HG02642 (cell line): Measurements from ENCODE around the gene ABHD14A.

Source experiments
- ATAC-seq: cut with Tn5 transposase; IDR thresholded peaks from one replicate; pipeline ENCODE4 v1.9.1; 2021; ENCODE audit warnings: mild to moderate bottlenecking; ENCODE audit not compliant: unreplicated experiment, poor library complexity

ABHD14A gene

DNA sequence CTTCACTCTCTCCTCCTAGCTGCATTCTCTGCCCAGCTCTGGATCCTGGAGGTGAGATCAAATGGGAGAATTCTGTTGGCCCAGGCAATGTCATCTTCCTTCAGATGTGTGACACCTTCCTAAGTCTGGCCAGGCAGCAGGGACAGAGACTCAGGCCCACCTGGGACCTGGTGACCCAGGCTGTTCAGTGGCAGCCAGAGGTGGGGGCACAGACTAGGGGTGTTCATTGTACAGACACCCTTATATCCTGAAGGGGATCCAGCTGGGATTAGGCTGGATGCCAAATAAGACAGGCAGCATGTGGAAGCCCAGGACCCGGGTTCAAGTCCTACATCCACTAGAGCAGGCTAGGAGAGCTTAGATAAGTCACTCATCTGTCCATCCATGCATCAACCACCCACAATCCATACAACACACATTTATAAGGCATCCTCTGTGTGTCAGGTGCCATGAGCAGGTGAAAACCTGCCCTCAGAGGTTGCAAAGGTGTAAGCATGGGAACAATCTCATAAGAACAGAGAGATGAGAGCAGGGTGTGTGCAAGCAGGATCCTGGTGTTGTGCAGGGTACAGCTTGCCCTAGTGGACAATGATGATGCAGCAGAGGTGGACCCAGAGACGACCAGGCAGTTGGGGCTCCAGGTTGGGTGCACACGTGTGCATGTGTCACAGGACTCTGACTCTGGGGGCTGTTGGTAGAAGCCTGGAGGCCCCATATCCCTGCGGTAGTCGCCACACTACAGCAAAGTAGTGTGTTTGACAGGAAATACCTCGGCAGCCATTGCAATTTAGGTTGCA, 39.1 kb downstream of the ABHD14A start:
- no peak for ATAC-seq

DNA sequence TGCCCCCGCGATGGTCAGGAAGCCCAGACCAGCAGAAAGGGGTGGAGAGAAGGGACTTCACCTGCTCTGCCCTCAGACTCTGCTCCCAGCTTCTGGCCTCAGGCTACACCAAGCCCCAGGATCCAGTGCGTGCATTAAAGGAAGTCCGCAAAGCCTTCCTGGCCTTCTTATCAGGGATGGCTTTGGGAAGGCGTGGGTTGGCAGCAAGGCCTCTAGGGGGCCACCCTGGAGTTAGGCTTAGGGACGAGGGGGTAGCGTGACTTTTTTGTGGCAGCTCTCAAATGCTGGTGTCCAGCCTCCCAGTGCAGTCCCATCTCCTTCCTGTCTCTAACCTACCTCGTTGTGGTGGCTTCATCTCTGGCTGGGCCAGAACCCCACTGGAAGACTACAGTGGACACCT, 39.7 kb downstream of the ABHD14A start:
- no peak for ATAC-seq

DNA sequence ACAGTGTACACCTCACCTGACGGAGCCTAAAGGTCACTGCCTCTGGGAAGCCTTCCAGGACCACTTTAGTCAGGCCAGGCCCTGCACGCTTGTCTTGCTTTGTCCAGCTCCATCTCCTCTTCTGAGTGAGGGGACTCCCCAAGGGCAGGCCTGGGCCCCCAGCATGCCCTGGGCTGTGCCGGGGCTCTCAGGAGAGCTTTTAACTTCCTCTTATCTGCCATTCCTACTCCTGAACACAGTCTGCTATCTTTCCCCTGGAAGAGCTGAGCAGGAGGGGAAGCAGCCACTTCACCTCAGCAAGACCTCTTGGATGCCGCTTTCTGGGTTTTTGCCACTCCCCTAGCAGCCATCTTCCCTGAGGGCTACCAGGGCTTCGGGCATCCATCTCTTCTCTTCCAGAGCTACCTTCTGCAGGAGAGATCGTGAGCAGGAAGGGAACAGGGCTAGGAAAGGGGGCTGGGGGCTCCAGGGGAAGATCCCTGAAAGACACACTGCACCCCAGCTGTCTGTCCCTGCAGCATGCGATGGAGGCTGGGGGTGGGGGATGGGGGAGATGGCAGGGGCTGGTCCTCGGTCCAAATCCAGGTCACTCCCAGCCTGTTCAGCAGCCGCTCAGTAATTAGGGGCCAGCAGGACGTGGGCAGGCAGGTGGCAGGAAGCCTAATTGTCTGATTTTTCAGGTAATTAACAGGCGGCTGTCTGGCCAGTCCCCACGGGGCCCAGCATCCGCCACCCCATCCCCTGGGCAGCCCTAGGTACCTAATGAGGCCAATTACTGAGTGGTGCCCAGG, 40.8 kb downstream of the ABHD14A start:
- ATAC-seq, result no peak

DNA sequence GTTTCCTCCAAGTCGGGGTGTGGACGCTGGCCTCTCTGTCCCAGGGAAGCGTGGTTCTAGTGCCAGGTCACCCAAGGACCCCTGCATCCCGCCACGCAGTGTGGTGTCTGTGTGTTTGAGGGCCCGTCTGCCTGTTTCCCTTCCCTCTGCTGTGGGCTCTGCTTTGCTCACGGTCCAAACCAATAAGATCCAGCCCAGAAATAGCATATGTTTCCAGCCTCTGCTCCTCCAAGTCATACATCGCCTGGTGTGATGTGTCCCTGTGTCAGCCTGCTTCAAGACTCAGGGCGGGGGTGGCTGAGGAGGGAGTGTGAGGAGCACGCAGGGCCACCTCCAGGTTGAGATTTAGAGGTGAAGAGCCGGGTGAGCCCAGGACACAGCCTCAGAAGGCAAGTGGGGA, 42.7 kb downstream of the ABHD14A start:
- ATAC-seq, result no peak

GRCh38 chr3:52018319-52019000, 43.6 kb downstream of the ABHD14A start:
- ATAC-seq, result no peak

DNA sequence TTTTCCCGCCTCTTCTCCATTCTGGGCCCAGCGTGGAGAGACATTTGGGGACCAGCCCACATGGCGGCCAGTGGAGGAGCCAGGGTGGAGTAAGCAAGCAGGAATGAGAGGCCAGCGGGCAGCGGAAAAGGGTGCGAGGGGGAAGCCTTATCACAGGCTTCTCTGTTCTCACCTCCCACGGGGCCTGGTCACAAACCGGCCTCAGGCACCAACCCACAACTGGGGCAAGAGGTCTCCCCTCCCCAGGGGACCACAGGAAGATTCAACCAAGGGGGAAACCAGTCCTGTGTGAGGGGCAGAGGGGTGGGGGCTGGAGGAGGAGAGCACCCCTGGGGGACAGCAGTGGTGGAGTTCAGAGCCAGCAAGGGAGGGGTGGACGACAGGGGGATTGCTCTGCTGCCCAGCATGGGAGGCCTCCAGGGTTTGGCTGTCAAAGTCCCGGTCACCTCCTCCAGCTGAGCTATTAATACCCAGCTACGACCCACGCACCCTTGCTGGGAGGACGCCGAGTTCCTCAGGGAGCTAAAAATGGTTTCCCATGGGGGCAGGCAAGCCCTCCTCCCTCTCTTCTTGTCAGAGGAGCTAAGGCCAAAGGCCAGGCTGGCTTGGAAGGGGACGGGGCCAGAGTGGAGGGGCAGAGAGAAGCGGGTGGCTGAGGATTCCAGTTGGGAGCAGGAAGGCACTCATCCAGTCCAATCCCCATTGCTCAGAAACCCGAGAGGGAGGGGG, 44.7 kb downstream of the ABHD14A start:
- ATAC-seq, result no peak

DNA sequence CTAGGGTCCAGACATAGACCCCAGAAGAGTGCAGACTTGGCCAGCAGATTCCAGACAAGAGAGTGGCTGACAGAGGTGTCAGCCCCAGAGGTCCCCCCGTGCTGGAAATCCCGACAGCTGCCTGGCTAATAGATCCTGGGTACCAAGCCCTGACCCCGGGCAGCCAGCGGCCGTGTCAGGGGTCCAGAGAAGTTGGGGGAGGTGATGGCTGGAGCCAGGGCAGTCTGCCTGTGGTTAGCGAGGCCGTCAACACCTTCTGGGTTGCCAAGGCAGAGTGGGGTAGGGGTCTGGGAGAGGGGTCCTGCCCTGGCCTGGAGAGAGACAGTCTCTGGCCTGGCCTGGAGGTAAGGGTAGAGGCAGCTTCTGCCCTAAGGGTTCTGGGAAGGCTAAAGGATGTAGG, 45.9 kb downstream of the ABHD14A start:
- no peak for ATAC-seq

DNA sequence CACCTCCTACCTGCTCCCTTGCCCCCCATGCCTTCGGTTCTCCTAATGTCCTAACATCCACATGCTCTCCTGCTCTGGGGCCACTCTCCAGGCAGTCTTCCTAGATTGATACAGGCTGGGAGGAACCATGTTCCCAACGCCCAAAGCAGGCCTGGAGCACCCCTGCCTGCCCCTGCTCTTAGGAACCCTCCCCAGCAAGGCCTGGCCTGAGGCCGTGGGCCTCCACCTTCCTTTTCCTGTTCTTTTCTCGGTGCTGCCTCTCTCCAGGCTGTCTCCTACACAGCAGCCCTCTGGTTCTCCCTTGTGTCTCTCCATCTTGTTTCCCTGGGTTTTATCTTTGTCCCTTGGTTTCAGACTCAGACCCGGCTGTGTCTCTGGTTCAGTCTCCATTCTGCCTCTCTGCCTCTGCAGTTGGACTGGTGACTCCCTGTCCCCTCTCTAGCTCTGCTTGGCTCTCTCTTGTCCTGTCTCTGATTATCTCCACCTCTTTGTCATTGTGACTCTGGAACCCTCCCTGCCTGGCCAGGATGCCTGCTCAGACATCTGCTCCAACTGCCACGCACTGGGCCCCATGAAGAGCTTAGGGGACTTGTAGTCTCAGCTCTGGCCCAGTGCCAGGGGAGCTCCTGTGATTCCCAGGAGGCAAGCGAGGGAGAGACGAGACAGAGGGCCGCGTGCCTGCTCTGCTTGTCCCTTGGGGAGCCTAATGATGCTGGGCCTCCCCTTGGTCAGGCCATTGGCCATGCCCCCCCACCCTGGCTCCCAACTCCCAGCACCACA, 46.8 kb downstream of the ABHD14A start:
- ATAC-seq, result no peak

GRCh38 chr3:52022323-52023100, 47.6 kb downstream of the ABHD14A start:
- ATAC-seq, result no peak

DNA sequence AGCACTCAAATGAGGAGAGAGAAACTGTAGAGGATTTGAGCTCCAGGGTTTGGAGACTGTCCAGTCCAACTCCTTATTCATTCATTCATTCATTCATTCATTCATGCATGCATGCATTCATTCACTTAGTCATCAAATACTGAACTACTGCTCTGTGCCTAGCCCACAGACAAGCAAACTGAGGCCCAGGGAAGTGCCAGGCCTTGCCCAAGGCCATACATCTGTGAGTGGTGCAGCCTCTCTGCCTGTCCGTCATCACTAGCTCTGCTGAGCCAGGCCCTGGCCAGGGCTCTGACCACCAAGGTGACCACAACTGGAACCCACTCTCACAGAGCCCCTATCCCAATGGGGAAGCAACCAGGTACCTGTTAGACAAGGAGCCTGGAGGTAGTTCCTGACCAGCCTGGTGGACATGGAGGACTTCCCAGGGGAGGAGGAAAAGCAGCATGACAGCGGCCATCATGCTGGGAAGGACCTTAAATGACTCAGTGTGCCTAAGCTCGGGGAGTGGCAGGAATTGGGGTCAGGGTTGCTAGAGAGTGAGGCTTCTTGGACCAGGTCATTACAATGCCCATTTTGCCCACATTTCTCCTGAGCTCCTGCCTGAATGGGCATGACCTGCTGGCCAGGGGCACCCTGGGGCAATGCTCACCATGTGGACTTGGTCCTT, 48.4 kb downstream of the ABHD14A start:
- no peak for ATAC-seq

DNA sequence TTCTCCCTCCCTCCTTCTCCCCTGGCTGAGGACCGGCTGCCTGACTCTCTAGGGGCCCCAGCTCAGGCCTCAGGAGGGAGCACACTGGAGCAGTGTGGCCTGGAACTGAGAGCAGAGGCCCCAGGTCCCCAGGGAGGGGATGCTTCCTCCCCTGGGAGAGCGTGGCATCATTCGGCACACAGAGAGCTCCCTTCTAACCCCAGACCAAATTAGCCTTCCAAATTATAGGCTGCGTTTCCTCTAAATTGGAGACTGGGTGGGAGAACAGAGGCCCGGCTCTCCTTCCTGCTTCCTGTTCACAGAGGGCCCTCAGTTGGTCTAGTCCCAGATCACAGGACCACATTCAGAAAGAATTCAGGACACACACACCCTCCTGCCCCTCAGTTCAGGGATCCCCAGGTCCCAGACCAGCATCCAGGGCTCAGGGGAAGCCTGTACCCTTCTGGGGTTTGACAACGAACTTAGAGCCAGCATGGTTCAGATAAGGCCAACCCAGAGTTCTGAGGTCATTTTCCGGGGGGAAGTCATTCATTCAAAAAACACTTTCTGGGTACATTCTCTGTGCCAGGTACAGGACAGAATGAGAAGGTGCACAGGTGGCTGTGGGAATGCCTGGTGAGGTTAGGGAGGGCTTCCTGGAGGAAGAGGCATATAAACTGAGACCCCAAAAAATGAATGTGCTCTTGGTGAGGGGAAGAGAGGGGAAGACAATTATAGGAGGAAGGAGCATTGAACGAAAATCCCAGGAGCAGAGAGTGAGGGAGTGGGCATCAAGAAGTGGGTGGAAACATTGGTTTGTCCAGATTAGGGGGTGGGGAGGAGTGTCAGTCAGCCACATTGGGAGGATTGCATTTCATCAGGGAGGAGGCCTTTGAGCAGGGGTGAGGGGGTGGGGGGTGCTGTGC, 49.2 kb downstream of the ABHD14A start:
- peak; percentile 60 for ATAC-seq

GRCh38 chr3:52024765-52025452, 50.0 kb downstream of the ABHD14A start:
- no peak for ATAC-seq

- no peak for ATAC-seq
Measured at GRCh38 chr3:52025453-52025852, 50.6 kb downstream of the ABHD14A start.

GRCh38 chr3:52026041-52026440, 51.2 kb downstream of the ABHD14A start:
- ATAC-seq, result no peak

GRCh38 chr3:52028572-52028971, 53.7 kb downstream of the ABHD14A start:
- ATAC-seq, result no peak

DNA sequence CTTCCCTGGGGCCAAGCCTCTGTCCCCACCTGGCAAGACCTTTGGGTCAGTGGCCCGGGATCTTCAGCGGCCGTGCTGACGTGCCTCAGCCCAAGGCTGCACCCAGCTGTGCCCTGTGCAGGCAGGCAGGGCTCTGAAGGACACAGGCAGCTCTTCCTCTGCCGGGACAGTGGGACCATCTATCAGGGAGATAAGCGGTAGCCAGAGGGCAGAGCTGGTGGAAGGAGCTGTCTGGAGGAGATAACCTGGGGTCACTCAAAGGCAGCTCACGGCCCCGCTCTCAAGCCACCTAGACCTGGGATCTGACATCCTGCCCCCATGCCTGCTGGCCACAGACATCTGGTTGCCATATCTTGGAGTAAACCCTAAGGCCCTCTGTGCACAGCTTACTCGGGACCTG, 54.2 kb downstream of the ABHD14A start:
- ATAC-seq, result no peak

DNA sequence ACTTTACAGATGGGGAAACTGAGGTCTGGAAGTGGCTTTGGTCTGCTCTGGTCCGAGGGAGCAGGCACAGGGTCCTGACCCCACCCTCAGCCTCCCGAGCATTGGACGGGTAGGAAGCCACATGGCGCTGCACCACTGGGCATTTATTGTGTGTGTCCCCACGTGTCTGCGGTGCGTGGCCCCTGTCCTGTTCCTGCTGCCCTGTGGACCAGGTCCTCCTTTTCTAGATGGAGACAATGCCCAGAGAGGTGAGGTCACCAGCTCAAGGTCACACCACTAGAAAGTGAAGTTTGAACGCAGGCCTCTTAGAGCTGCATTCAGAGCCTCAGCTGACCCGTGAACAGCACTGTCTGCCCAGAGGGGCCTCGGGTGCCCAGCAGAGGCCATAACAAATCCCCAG, 54.7 kb downstream of the ABHD14A start:
- ATAC-seq, result no peak
